H1 (cell line): ENCODE measurements around the gene SH3TC2. TPM values are rescaled to one million over a fixed set of nuclear protein-coding genes. Genes with fewer than 3 reads are reported as not detected.

ENCODE experiments used
- CEBPB ChIP-seq: IDR thresholded peaks from 2 replicates; pipeline ENCODE4 v1.6.1; 2012; ENCODE audit warnings: low read depth, low read length
- HDAC6 ChIP-seq: IDR thresholded peaks from one replicate; pipeline ENCODE4 v1.7.1; 2012; ENCODE audit warnings: low read depth, mild to moderate bottlenecking, inconsistent platforms, low read length, moderate library complexity
- JUND ChIP-seq: IDR thresholded peaks from 2 replicates; pipeline ENCODE4 v1.6.1; 2011; ENCODE audit warnings: mild to moderate bottlenecking, improper control_type of control experiment, low read length
- KDM4A ChIP-seq: IDR thresholded peaks from one replicate; pipeline ENCODE4 v1.7.1; 2012; ENCODE audit warnings: low read depth, mild to moderate bottlenecking, moderate library complexity, low read length, inconsistent platforms; ENCODE audit not compliant: severe bottlenecking
- PHF8 ChIP-seq: fragments of 200-600 bp; sonication (generic); conservative IDR thresholded peaks from 2 replicates; pipeline ENCODE4 v1.7.1; 2012; ENCODE audit warnings: low read depth, mild to moderate bottlenecking, inconsistent platforms, low read length, moderate library complexity
- RAD21 ChIP-seq, 2 experiments: IDR thresholded peaks in 1 of 2; conservative IDR thresholded peaks in 1 of 2; 2 replicates each; pipeline ENCODE4 v1.6.1; 2011; ENCODE audit warnings: low read depth in 2 of 2, low read length in 2 of 2, improper control_type of control experiment in 1 of 2, inconsistent platforms in 1 of 2, mild to moderate bottlenecking in 1 of 2, moderate library complexity in 1 of 2
- SRF ChIP-seq: IDR thresholded peaks from 2 replicates; pipeline ENCODE4 v1.6.1; 2011; ENCODE audit warnings: mild to moderate bottlenecking, low read depth, low read length, moderate library complexity
- polyA plus RNA-seq, 7 experiments: library from polyadenylated mRNA; depleted of rRNA in 3 of 7; stranded (reverse) in 5 of 7; unstranded in 2 of 7; fragments of >200 nt in 5 of 7; fragments of 200-250 nt in 2 of 7; gene quantifications; 1 replicate in 5 of 7; 2 replicates in 1 of 7; 4 replicates in 1 of 7; pipeline versions ENCODE4 v1.2.1 to v1.2.3, GENCODE V29; 2011 to 2013; ENCODE audit warnings: missing spikeins in 2 of 7, mixed read lengths in 2 of 7
- total RNA-seq: library from RNA; stranded (reverse); fragmentation: NEBNext Ultra II Directional; extraction: Animal tissue kit (Norgen Biotek cat#: 25700); gene quantifications from 2 replicates; pipeline ENCODE4 v1.2.1, GENCODE V29; 2021

SH3TC2 gene
- total and polyA plus RNA-seq, 2 of the 8 experiments (the other 6 are each of a cell fraction or from before 2014, with no cell fraction given), result 0.11 to 0.80 TPM

DNA sequence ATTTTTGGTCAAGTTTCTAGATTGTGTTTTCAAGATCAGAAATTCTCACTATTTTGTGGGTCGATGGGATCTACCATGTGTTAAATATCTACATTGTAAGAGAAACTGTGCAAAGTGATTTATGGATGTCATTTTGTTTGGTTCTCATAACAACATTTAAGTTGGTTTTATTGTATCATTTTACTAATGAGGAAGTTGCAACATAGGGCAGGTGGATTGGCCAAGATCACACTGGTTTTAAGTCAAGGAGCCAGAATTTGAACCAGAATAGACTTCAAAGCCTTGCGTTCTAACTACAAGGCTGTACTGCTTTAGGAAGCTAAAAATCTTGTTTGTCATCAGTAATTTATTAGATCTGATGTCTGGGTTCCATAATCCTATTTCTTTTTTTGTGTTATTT is 23.4 kb downstream of the SH3TC2 start (continued):
- no peak for TF ChIP-seq SRF
- TF ChIP-seq RAD21 (IDR thresholded peaks at IDR 0.05 in 1 of 2, conservative IDR thresholded peaks at IDR 0.05 in 1 of 2; ENCODE audit: low read depth in 2 of 2, low read length in 2 of 2), result no peak
- no peak for TF ChIP-seq KDM4A
- no peak for TF ChIP-seq HDAC6
- no peak for TF ChIP-seq JUND
- TF ChIP-seq PHF8, result no peak
- TF ChIP-seq CEBPB, result no peak
